Measurements from ENCODE around the gene GALNT16.

DNA sequence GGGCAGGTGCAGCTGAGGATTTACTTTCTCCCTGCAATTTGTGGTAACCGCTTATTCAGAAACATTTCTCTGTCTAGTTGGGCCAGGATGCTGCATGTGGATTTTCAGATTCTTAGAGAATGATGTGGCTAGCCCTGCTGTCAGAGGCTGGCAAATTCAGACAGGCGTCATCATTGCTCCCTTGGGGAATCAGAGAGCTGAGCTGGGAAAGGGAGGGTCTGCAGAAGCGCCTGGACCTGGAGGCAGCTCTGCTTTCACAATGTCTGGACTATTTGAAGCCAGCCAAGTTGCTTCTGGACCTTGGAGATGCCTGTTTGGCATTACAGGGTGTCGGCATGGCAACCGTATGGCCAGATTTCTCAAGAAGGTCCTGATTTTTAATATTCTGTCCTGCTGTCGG is 3.4 kb downstream of the GALNT16 start:
- TF ChIP-seq, protein P1, sequence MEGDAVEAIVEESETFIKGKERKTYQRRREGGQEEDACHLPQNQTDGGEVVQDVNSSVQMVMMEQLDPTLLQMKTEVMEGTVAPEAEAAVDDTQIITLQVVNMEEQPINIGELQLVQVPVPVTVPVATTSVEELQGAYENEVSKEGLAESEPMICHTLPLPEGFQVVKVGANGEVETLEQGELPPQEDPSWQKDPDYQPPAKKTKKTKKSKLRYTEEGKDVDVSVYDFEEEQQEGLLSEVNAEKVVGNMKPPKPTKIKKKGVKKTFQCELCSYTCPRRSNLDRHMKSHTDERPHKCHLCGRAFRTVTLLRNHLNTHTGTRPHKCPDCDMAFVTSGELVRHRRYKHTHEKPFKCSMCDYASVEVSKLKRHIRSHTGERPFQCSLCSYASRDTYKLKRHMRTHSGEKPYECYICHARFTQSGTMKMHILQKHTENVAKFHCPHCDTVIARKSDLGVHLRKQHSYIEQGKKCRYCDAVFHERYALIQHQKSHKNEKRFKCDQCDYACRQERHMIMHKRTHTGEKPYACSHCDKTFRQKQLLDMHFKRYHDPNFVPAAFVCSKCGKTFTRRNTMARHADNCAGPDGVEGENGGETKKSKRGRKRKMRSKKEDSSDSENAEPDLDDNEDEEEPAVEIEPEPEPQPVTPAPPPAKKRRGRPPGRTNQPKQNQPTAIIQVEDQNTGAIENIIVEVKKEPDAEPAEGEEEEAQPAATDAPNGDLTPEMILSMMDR (IDR thresholded peaks at IDR 0.05; ENCODE audit: poor library complexity): no peak
- TF ChIP-seq EZH2 (IDR thresholded peaks at IDR 0.05; ENCODE audit: borderline replicate concordance): no peak
- TF ChIP-seq EZH2phosphoT487 (IDR thresholded peaks at IDR 0.05; ENCODE audit: low read depth, severe bottlenecking, unreplicated experiment): no peak
